NCI-H1417 (cell line): ENCODE measurements around the gene CASZ1.

Source experiments
- DNase-seq, 3 experiments: peaks; one replicate each; lab custom pipeline; 2025; lab: John Stamatoyannopoulos, UW

Gene CASZ1

GRCh38 chr1:10637834-10638558, 158.4 kb downstream of the CASZ1 start:
- DNase-seq: no peak

DNA sequence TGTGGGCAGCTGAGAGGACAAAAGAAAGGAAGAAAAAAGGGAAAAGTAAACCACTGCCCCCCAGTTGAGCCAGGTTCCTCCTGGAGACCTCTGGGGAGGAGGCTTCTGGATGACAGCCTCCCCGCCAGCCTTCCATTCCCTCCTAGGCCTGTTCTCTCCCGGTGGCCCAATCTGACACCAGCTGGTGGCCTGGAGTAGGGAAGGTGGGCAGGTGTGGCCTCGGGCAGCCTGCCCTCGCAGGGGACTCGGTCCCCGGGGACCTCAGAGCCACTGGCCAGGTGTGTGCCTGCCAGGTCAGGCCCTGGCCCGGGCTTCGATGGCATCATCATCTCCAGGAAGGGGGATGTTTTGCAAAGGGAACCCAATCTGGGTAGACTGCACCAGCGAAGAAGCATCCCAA, 159.0 kb downstream of the CASZ1 start:
- DNase-seq: peak in 2 of 3 experiments; percentile 16 to 35

GRCh38 chr1:10635992-10636391, 160.5 kb downstream of the CASZ1 start:
- DNase-seq: no peak

GRCh38 chr1:10635085-10635896, 161.2 kb downstream of the CASZ1 start:
- DNase-seq: peak in 1 of 3 experiments; percentile 40

DNA sequence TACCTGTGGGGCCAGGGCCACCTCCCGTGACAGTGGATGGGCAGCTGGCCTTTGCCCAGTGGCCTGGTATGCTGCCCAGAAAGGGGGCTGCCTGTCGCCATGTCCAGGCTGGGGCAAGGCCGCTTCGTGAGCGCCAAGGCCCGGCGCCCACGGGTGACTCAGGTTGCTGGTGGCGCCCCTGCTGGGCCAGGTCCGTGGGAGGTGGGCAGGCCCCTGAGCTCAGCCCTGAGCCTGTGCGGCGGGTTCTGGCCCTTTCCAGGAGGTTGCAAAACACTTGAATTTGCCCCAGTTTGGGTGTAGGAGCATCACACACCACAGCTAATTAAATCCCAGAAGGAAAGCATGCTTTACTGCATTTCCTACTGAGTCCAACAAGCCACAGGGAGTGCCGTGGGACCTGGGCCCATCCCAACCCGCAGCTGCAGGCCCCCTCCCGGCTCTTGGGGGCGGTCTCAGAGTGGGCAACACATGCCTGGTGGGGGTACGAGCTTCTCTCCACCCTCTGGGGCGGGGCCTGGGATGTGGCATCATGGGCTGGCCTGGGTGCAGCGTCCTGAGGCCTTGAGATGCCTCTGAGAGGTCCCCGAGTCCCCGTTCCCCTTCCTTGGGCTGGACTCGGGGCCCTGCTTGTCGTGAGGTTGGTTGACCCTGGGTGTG, 161.9 kb downstream of the CASZ1 start:
- DNase-seq: no peak

GRCh38 chr1:10634075-10634427, 162.4 kb downstream of the CASZ1 start:
- DNase-seq: no peak

- no peak for DNase-seq
These were observed 163.0 kb downstream of the CASZ1 start for GRCh38 chr1:10633416-10633815.

DNA sequence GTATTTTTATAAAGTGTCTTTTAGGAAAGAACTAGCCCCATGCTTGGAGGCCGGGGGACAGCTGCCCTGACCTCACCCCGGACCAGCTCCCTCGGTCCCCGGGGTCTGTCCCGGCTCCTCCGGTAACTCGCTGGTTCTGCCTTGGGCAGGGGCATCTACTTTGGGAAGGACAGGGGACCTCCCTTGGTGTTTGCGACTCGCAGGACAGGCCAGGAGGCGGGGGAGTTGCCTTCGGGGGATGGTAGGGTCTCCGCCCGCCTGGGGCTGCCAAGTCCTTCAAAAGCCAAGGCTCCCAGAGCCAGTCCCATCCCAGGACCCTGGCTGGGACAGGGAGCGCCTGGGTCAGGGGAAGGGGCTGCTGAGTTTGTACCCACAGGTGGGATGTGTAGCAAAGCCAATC, 163.8 kb downstream of the CASZ1 start:
- DNase-seq: no peak

DNA sequence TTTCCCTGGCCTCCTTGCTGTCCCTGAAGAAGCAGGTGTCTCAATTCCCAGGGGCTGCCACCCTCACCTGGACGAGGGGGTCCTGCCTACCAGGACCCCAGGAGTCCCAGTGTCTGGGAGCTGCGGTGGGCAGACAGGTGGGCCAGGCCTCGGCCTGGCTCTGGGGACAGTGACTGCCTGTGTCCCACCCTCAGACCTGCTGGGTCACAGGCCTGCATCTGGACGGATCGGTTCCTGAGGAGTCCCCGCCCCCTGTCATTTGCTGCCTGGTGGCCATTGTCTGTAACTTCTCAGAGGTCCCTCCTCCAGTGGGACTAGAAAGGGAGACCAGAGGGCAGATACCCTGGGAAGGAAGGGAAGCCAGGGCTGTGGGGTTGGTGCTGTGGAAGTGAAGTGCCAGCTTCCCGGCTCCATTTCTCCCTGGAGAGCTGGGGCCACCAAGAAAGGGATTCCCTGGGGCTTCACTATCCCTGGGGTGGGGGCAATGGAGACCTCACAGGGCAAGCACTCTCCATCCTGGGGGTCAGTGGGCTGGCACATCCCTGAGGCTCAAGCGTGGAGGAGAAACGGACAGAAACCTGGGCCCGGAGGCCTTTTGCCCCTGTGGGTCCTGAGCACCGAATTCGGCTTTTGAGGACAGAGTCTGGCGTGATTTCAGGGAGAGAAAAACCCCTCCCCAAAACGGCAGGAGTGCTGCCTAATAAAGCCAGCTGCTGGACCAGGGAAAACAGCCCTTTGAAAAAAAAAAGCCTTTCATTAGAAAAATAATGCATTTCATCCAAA, 164.4 kb downstream of the CASZ1 start:
- DNase-seq: no peak

DNA sequence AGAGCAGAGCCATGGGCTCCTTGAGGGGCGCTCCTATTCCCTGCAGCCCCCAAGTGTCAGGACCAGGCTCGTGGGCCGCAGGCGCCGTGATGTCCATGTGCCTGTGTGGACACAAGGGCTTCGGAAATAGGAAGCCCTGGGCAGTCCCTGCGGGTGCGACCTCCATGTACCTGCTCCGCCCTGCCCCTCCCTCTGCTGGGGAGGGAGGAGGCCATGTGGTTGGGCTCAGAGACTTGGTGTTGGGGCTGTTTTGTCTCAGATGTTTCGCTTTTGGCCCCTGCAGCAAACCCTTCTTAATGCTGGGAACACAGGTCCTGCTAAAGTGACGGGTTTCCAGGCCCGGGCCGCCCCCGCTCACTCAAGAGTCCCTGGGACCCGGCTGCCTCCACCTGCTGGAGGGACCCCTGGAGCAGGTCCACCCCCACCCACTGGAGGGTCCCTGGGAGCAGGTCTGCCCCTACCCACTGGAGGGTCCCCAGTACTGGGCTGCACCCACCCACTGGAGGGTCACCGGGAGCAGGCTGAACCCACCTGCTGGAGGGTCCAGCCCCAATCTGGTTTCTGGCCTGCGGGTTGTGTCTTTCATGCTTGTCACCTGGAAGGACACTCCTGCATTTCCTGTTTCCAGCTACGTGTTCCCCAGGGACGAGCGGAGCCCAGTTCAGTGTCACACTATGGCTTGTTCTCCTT, 165.2 kb downstream of the CASZ1 start:
- DNase-seq: no peak

DNA sequence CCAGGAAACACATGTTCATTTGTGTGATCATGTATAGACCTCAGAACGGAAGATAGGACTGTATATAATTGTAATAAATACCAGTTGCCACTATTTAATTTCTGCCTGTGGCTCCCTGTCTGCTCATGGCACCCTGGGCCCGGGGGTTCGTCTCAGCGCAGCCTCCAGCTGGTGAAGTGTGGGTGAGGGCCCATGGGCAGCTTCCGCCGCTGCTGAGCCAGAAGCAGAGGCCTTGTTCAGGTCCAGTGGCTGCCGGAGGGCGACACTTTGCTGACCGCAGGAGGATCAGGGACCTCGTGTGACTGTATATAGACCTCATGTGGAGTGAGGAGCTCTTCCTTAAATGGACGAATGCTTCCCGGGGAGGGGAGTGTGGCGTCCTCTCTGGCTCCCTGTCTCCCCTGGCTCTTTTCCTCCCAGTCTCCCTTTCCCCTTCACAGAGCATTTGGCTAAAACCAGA, 165.8 kb downstream of the CASZ1 start:
- DNase-seq: no peak

DNA sequence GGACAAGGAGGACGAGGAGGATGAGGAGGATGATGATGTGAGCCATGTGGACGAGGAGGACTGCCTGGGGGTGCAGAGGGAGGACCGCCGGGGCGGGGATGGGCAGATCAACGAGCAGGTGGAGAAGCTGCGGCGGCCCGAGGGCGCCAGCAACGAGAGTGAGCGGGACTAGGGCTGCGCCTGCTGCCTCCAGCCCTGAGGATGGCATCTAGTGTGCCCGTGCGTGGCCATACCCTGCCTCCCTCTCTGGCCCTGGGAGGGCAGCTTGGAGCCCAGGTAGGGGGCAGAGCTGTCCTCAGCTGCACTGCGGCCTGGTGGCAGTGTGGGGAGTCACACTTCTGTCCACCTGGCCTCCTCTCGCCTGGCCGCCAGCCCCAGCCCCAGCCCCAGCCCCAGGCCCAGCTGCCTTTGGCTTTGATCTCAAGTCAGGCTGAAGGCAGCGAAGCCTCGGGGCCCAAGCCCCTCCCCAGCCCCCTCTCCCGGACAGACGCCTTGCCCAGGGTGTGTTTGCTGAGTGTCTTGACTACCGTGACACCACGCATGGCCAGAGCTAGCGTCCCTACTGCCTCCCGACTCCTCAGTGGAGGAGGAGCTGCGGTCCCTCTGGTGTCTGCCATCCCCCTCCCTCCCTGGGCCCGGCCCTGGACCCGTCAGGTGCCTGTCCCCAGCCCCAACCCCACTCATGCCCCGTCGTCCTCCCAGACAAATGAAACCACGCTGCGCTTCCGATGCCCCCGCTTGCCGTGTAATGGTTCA, 166.5 kb downstream of the CASZ1 start:
- DNase-seq: no peak

DNA sequence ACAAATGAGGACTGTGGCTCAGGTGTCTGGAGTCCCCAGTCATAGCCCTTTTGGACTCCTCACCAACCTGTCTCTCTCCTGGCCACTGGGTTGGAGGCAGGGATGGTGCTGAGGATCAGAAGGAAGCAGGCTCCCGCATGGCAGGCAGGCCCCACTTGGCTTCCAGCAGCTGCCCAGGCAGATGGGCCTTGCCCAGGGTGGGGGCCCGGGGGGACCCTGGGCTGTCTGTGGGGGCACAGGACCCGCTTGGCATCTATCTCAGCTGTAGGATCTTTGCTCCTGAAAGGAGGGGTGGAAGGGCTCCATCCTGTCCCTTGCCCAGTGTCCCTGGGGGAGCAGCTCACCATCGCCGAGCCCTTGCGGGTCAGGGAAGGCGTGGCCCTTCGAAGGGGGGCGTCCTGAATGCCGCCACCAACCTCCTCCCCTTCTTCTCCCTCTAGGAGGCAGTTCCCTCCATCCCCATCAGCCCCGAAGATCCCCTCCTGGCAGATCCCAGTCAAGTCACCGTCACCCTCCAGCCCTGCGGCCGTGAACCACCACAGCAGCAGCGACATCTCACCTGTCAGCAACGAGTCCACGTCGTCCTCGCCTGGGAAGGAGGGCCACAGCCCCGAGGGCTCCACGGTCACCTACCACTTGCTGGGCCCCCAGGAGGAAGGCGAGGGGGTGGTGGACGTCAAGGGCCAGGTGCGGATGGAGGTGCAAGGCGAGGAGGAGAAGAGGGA, 167.2 kb downstream of the CASZ1 start:
- no peak for DNase-seq

- DNase-seq: no peak
These were observed 167.8 kb downstream of the CASZ1 start for GRCh38 chr1:10628685-10629084.

DNA sequence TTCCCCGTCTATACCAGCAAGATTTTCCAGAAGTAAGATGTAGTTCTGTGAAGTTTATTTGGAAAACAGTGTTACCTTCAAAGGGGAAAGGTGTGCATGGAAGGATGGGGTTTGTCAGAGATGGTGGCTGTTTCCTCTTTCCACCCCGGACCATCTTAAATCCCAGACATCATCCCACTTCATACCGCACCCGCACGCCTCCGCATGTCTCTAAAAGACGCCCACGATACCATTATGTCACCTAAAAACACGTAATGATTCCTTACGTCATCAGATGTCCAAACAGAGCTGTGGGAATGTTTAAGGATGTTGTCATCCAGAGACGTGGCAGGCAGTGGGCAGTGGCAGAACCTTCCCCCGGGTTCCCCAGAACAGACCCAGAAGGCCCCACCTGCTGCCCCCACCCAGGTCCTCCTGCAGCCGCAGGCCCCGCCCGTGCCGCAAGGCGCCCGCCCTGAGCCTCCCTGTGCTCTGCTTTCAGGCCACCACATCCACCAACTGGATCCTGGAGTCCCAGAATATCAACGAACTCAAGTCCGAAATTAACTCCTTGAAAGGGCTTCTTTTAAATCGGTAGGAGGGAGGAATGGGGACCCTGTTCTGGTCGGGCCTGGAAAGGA, 169.5 kb downstream of the CASZ1 start:
- no peak for DNase-seq

DNA sequence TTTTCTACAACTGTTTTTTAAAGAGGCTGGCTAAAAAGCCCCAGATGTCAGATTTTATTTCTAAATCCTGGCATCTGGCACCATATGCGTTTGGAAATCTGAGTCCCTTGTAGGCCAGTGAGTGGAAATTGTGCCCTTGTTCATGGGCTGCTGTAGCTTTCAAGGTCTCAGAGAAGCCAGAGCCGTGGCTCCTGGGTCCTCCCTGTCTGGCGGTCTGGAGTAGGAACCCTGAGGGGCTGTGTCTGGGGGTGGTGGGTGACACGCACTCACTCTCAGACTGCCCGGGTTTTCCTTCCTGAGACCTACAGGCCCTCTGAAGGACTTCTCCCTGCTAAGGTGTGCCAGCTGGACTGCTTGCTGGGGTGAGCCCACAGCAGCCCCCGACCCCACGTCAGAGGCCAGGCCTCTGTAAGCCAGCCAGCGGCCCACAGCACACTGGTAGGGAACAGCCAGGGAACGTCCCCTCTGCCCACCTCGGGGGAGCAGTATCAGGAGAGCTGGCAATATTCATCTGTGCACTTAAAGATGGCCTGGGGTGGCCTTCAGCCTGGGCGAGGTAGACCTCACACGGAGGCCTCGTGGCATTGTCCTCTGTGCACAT, 170.2 kb downstream of the CASZ1 start:
- no peak for DNase-seq

GRCh38 chr1:10625554-10625953, 170.9 kb downstream of the CASZ1 start:
- DNase-seq: no peak

GRCh38 chr1:10625076-10625475, 171.4 kb downstream of the CASZ1 start:
- DNase-seq: no peak
